HG03571 (cell line): ENCODE data around the gene ATXN1.
A peak's percentile ranks its signal among the peaks of the same experiment; 100 is the strongest.

Experiments
- ATAC-seq: cut with Tn5 transposase; IDR thresholded peaks from one replicate; pipeline ENCODE4 v1.9.1; 2021; ENCODE audit not compliant: unreplicated experiment

The ATXN1 gene

GRCh38 chr6:16432075-16433032 is 328.9 kb downstream of the ATXN1 start:
- ATAC-seq: peak; percentile 56

GRCh38 chr6:16431106-16431505 is 330.2 kb downstream of the ATXN1 start:
- no peak for ATAC-seq

GRCh38 chr6:16430391-16431089 is 330.7 kb downstream of the ATXN1 start:
- ATAC-seq: no peak

- ATAC-seq: no peak
Observed at GRCh38 chr6:16429669-16430068, 331.6 kb downstream of the ATXN1 start.

- no peak for ATAC-seq
Observed at GRCh38 chr6:16427124-16427523, 334.1 kb downstream of the ATXN1 start.

GRCh38 chr6:16425881-16426615 is 335.2 kb downstream of the ATXN1 start:
- no peak for ATAC-seq

GRCh38 chr6:16421462-16421960 is 339.7 kb downstream of the ATXN1 start:
- peak; percentile 2 for ATAC-seq

GRCh38 chr6:16420715-16421461 is 340.4 kb downstream of the ATXN1 start:
- peak; percentile 58 for ATAC-seq

GRCh38 chr6:16420337-16420714 is 340.9 kb downstream of the ATXN1 start:
- no peak for ATAC-seq

GRCh38 chr6:16419636-16420336 is 341.5 kb downstream of the ATXN1 start:
- ATAC-seq: peak; percentile 63

- ATAC-seq: no peak
Observed at GRCh38 chr6:16418151-16418550, 343.1 kb downstream of the ATXN1 start.

- no peak for ATAC-seq
Observed at GRCh38 chr6:16415677-16416076, 345.6 kb downstream of the ATXN1 start.

- ATAC-seq: peak; percentile 56
Observed at GRCh38 chr6:16414205-16414604, 347.1 kb downstream of the ATXN1 start.

- no peak for ATAC-seq
Observed at GRCh38 chr6:16413399-16413798, 347.9 kb downstream of the ATXN1 start.

- no peak for ATAC-seq
Observed at GRCh38 chr6:16412982-16413381, 348.3 kb downstream of the ATXN1 start.

- ATAC-seq: no peak
Observed at GRCh38 chr6:16412171-16412570, 349.1 kb downstream of the ATXN1 start.

- no peak for ATAC-seq
Observed at GRCh38 chr6:16409531-16410441, 351.5 kb downstream of the ATXN1 start.

- ATAC-seq: no peak
Observed at GRCh38 chr6:16408766-16409165, 352.5 kb downstream of the ATXN1 start.

GRCh38 chr6:16406966-16407365 is 354.3 kb downstream of the ATXN1 start:
- no peak for ATAC-seq
